OCI-LY7 (cell line): ENCODE measurements around the gene IRF7. TPM values are rescaled to one million over a fixed set of nuclear protein-coding genes. Genes with fewer than 3 reads are reported as not detected.

Source experiments
- BruUV-seq: library from RNA; stranded (reverse); fragments of 400-500 nt; replicated peaks from 2 replicates; lab custom pipeline; 2021; lab: Mats Ljungman, UMichigan
- CTCF ChIA-PET: fragments of 300-600 bp; sonication (Branson Sonifier 250); formaldehyde crosslinking; loops from one replicate; lab custom pipeline; 2022; ENCODE audit warnings: antibody characterized with exemption; ENCODE audit not compliant: unreplicated experiment; lab: Charles Lee
- POLR2A ChIA-PET: fragments of 300-600 bp; sonication (Branson Sonifier 250); formaldehyde crosslinking; loops from one replicate; lab custom pipeline; 2022; ENCODE audit warnings: antibody characterized with exemption; lab: Charles Lee
- DNase-seq: peaks from one replicate; pipeline ENCODE4 v3.0.0-alpha.2; 2015; ENCODE audit warnings: low spot score
- H2AFZ ChIP-seq: fragments of 200-600 bp; sonication (generic), shearing (Covaris generic); 2 replicates; pipeline ENCODE4 v1.6.1; 2014; ENCODE audit warnings: mild to moderate bottlenecking, antibody characterized with exemption, low read length, moderate library complexity
- H3K27ac ChIP-seq: fragments of 200-600 bp; sonication (generic); 2 replicates; pipeline ENCODE4 v1.5.1; 2014; ENCODE audit warnings: mixed run types, low read depth, mild to moderate bottlenecking, moderate library complexity, low read length, inconsistent platforms; ENCODE audit not compliant: poor library complexity, severe bottlenecking
- H3K36me3 ChIP-seq: fragments of 200-600 bp; sonication (generic); 2 replicates; pipeline ENCODE4 v1.6.1; 2014; ENCODE audit warnings: mild to moderate bottlenecking, antibody characterized with exemption, low read length, moderate library complexity, mixed read lengths; ENCODE audit not compliant: insufficient read depth
- H3K4me1 ChIP-seq: fragments of 200-600 bp; sonication (generic); 2 replicates; pipeline ENCODE4 v1.5.1; 2014; ENCODE audit warnings: mild to moderate bottlenecking, low read length; ENCODE audit not compliant: insufficient read depth, poor library complexity, severe bottlenecking
- H3K4me2 ChIP-seq: fragments of 200-600 bp; sonication (generic); 2 replicates; pipeline ENCODE4 v1.6.1; 2014; ENCODE audit warnings: mild to moderate bottlenecking, low read length
- H3K4me3 ChIP-seq: fragments of 200-600 bp; sonication (generic); 2 replicates; pipeline ENCODE4 v1.5.1; 2014; ENCODE audit warnings: mild to moderate bottlenecking, low read depth, low read length; ENCODE audit not compliant: poor library complexity, severe bottlenecking
- H3K79me2 ChIP-seq: fragments of 200-600 bp; sonication (generic); 2 replicates; pipeline ENCODE4 v1.6.1; 2016; ENCODE audit warnings: low read depth, mild to moderate bottlenecking, low read length, moderate library complexity, mixed read lengths; ENCODE audit not compliant: insufficient read depth
- H3K9me2 ChIP-seq: fragments of 200-600 bp; sonication (generic); 2 replicates; pipeline ENCODE4 v1.6.1; 2016; ENCODE audit warnings: mild to moderate bottlenecking, low read length, mixed read lengths; ENCODE audit not compliant: insufficient read depth
- H3K9me3 ChIP-seq: fragments of 200-600 bp; sonication (generic); 2 replicates; pipeline ENCODE4 v1.6.1; 2014; ENCODE audit warnings: mild to moderate bottlenecking, mixed run types, low read length, mixed read lengths
- H4K20me1 ChIP-seq: fragments of 200-600 bp; sonication (generic); 2 replicates; pipeline ENCODE4 v1.6.1; 2014; ENCODE audit warnings: mild to moderate bottlenecking, antibody characterized with exemption, low read length, moderate library complexity, mixed read lengths; ENCODE audit not compliant: insufficient read depth
- CTCF ChIP-seq: fragments of 200-600 bp; sonication (generic); conservative IDR thresholded peaks from 2 replicates; pipeline ENCODE4 v1.5.1; 2014; ENCODE audit warnings: mild to moderate bottlenecking, antibody characterized with exemption, low read length, moderate library complexity, mixed read lengths
- EZH2phosphoT487 ChIP-seq: fragments of 200-600 bp; sonication (generic); IDR thresholded peaks from 2 replicates; pipeline ENCODE4 v1.6.1; 2018; ENCODE audit warnings: low read depth, borderline replicate concordance, mild to moderate bottlenecking, mixed run types, antibody characterized with exemption, low read length, moderate library complexity, mixed read lengths
- intact Hi-C: fragments of 100-400 bp; cut with micrococcal nuclease; formaldehyde crosslinking; loops from one replicate; pipeline ENCODE4 v1.10.0; 2022; ENCODE audit not compliant: unreplicated experiment
- total RNA-seq, 2 experiments: library from RNA; depleted of rRNA in 1 of 2; stranded (reverse); fragments of >200 nt in 1 of 2; shearing (Covaris generic) in 1 of 2; gene quantifications; 2 replicates each; pipeline ENCODE4 v1.2.3, GENCODE V29; 2014 to 2022

The IRF7 gene
- total RNA-seq, 2 experiments from 2014 or later = 15.8 to 18.7 TPM

DNA sequence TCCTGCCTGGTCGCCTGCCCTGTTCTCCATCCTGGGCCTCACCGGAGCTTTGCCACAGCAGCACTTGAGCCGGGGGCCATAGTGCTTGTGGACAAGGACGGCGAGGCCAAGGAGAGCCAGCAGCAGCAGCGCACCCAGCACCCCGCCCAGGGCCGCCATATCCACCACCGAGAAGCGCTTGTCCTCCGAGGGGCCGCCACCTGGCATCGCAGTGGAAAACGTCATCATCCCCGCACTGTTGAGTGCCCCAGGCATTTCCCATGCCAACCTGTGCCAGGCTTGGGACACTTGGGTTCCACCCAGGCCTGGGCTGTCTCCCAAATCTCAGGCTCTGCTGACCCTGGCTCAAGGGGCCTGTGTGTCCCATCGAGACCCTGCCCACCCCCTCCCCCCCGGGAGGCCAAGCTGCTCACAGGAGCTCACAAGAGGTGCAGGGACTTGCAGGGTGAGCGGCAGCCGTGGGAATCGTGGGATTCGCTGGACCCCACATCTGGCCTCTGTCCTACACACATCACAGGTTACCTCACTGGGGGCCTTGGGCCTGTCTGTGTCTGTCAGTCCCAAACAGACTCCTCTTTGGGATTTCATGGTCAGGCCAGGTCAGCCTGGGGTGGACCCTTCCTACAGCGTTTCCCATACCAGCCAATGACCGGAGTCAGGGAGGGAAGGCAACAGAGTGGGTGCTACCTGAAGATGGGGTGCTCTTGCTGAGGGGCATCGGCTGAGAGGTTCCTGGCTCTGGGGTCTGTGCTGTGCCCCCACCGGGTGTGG, 2.3 kb upstream of the IRF7 start:
- H3K4me1 ChIP-seq = peaks cover 19% of the 10 kb centered on the region
- no peak overlapping the region for H3K27ac ChIP-seq
- no peaks in the 10 kb centered on the region for H3K79me2 ChIP-seq
- H3K9me3 ChIP-seq = no peaks in the 10 kb centered on the region
- no peaks in the 10 kb centered on the region for H3K9me2 ChIP-seq
- peaks cover 3% of the 10 kb centered on the region; the same call in 1 of the 2 replicates for H3K36me3 ChIP-seq
- no peak for DNase-seq
- H3K4me3 ChIP-seq = no peak overlapping the region
- no peak overlapping the region for H2AFZ ChIP-seq
- POLR2A ChIA-PET = no interaction called here
- H3K4me2 ChIP-seq = no peak overlapping the region
- intact Hi-C loops = loop anchor here (5.0 kb wide), 1 partner anchor 41 kb away; the partner anchor contains the start of gene PHRF1
- BruUV-seq = no TSS peak
- 0 out of 2 replicates have a peak, but pooled peaks cover 3% of the 10 kb centered on the region for H4K20me1 ChIP-seq
- TF ChIP-seq CTCF (no peak), EZH2phosphoT487 (no peak)
- CTCF ChIA-PET = no interaction called here

DNA sequence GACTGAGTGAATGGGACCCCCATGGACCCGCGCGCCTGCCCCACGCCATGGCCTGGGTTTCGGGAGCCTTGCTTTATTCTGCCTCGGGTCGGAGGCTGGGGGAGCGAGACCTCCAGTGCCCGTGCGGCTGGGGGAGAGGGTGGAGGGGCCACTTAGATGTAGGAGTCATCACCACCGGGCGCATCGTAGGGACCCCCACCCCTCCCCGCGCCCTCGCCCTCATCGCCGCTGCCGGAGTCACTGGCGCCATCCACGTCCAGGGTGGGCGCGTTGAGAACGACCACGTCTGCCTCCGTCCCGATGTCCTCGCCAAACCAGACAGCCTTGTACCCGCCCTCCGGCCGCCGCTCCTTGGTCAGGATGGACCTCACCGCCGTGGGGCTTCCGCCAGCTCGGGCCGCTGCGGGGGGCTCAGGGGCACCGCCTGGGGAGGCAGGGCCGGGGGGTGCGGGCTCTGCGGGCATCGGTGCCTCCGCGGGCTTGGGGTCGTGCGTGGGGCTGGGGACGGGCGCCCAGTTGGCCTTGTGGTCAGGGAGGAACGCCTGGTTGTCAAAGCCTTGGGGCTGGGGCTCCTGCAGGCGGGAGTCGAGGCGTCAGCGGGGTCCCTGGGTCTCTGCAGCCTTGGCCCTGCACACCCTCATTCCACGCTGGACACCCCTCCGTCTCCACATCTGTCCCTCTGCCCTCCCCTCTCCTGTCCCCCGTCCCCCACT, 1.6 kb upstream of the IRF7 start:
- CTCF ChIA-PET = interaction anchor here (0.6 kb wide), 1 partner anchor 9 kb away, joined by 4 read pairs; no protein-coding TSS in a partner anchor
- no peak overlapping the region for H3K4me3 ChIP-seq
- H3K9me3 ChIP-seq = no peaks in the 10 kb centered on the region
- H3K4me2 ChIP-seq = no peak overlapping the region
- intact Hi-C loops = loop anchor here (5.0 kb wide), 1 partner anchor 40 kb away; the partner anchor contains the start of gene PHRF1
- no peaks in the 10 kb centered on the region for H3K9me2 ChIP-seq
- TF ChIP-seq CTCF (no peak), EZH2phosphoT487 (no peak)
- H3K36me3 ChIP-seq = peaks cover 10% of the 10 kb centered on the region; the same call in 1 of the 2 replicates
- H4K20me1 ChIP-seq = 0 out of 2 replicates have a peak, but pooled peaks cover 3% of the 10 kb centered on the region
- no peak for DNase-seq
- BruUV-seq = no TSS peak
- no peak overlapping the region for H3K27ac ChIP-seq
- no peaks in the 10 kb centered on the region for H3K79me2 ChIP-seq
- no peak overlapping the region for H2AFZ ChIP-seq
- peaks cover 19% of the 10 kb centered on the region for H3K4me1 ChIP-seq
- POLR2A ChIA-PET = no interaction called here
